GM18505 (cell line): ENCODE measurements around the gene IKZF3.
"Not testable (repeated sequence)": the region's sequence is repeated elsewhere in the genome, so short reads cannot be mapped to it uniquely, and the experiment has no call there.

Source experiments
- ATAC-seq: cut with Tn5 transposase; IDR thresholded peaks from one replicate; pipeline ENCODE4 v1.9.1; 2021; ENCODE audit not compliant: unreplicated experiment
- POLR2A ChIP-seq: IDR thresholded peaks from 4 replicates; pipeline ENCODE4 v1.6.1; 2011; ENCODE audit warnings: borderline replicate concordance; ENCODE audit not compliant: insufficient read depth, insufficient read length; ENCODE audit errors: extremely low read depth

IKZF3 gene

DNA sequence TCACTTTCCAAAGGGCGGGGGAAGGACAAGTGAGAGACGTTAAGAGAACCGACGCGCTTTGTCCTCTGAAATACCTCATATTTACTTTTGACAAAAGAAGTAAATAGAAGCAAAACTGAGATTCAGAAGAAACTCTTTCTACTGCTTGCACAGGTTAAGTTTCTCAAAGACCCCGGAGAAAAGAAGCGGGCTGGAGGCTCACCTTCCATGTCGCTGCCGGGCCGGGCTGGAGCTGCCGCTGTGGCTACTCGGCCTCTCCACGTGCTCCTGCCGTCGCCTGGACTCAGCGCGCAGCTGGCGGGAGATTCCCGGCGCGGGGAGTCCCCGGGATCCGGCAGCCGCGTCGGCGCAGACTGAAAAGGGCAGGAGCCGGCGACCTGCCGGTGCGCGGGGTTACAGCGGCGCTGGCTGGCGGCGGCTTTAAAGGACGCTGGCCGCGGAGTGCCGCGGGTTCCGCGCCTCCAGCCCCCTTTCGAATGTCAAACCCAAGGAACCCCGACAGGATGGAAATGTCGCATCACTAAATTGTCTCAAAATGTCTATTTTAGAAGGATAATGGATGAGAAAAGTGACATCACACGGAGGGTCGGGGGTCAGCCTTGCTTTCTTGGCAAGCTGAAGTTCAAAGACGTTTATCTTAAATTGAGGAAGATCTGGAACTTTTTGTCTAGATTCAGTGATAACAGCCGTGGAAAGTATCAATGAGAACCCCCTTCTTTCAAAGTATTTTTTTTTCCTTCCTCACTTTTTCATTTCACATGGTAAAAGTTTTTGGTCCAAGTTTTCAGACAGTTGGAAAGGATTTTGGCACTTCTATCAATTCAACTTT is at the start of gene IKZF3:
Gene IKZF3 (minus strand): TSS at position 395 of the 829 bp plus-strand sequence. CDS start 186 bp downstream, at position 209.
- TF ChIP-seq POLR2A, result peak; percentile 79
- ATAC-seq, result peak; percentile 50

DNA sequence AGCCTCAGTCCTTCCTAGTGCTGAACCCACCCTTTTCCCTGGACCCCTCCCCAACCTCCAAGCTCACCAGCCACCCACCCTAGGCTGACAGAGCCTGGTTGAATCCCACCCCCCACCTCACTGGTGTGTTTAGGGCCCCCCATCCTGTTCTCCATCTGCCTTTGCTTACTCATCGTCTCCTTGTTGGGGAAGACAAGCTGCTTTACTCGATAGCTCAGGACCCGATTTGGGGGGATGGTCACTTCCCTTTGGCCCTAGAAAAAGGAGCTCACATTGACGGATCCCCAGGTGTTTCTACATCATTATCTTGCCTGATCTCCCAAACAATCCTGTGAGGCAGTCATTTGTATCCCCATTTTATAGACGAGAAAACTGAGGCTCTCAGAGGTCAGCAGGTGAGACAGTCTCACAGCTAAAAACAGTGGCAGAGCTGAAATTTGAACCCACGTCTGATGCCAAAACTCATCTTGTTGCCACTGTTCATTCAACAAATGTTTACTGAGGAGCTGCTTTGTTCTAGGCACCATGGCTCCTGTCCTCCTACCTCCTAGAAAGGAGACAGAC is 44.8 kb upstream of the IKZF3 start:
- TF ChIP-seq POLR2A, result no peak
- no peak for ATAC-seq

DNA sequence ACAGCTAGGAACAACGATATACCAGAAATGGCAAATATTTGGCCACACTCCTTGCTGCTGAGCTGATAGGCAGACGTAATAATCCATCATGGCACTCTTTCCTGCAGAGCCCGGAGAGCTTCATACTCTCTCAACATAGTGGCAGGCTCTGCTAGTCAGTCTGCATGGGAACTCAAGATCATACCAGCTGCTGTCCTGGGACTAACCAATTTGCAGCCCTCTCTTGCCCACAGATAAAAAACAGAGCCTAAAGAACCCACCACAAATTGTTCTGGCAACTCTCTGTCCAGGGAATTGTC is 40.8 kb upstream of the IKZF3 start:
- TF ChIP-seq POLR2A, result no peak
- no peak for ATAC-seq

DNA sequence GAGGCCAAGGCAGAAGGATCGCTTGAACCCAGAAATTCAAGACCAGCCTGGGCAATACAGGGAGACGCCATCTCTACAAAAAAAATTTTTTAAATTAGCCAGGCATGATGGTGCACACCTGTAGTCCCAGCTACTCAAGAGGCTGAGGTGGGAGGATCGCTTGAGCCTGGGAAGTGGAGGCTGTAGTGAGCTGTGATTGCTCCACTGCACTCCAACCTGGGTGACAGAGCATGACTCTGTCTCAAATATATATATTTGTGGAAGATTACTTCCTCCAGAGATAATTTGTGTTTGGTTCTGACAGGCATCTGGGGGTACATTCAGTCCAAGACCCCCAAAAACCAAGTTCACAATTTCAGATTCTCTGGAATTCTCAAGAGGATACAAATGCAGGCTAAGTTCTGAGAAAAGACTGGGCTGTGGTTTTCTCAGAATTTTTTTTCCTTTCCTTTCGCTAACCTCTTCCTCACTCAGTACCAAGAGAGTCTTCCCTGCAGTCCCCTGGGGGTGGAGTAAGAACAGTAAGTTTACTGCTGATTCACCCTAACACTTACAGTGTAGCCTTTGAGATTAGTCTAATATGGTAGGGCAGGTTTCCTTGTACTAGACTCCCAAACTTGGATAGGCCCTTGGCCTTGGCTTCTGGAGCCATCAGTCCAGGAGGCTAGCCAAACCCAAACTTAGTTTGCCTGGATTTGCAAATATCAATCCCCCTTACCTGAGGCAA is 39.2 kb upstream of the IKZF3 start:
- no peak for ATAC-seq
- TF ChIP-seq POLR2A, result no peak

DNA sequence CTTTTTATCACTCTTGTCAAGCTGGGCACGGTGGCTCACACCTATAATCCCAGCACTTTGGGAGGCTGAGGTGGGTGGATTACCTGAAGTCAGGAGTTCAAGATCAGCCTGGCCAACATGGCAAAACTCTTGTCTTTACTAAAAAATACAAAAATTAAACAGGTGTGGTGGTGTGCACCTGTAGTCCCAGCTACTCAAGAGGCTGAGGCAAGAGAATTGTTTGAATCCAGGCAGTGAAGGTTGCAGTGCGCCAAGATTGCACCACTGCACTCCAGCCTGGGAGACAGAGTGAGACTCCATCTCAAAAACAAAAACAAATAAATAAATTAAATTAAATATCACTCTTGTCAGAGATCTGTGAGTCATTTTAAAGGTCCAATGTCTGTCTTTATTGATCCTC is 37.9 kb upstream of the IKZF3 start:
- ATAC-seq, result not testable (repeated sequence)

DNA sequence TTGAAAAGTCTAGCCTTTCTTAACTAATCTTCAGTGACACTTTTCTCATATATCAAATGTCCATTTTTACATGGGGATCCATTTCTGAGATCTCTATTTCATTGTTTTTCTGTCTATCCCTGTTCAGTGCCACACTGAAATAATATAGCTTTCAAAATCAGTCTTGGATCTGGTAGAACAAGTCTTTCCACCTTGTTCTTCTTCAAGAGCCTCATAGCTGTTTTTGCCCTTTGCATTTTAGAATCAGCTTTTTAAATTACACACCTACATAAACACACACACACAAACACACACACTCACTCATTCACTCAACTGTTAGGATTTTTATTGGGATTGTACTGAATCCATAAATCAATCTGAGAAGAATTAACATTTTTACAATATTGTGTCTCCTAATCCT is 35.1 kb upstream of the IKZF3 start:
- ATAC-seq, result no peak
- TF ChIP-seq POLR2A, result no peak

DNA sequence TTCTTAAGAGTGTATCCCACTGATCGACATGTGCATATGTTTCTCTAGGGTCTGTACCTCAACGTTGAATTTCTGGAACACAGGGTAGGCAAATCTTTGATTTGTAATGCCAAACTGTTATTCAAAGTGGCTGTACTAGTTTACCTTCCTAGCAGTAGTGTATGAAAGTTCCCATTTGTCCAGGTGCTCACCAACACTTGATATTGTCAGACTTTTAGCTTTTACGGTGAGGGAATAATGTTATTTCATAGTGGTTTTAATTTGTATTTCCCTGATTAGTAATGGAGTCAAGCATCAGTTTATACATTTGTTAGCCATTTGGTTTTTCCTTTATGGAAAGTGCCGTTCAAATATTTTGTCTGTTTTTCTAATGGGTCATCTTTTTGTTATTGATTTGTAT is 34.0 kb upstream of the IKZF3 start:
- no peak for ATAC-seq
- TF ChIP-seq POLR2A, result no peak

DNA sequence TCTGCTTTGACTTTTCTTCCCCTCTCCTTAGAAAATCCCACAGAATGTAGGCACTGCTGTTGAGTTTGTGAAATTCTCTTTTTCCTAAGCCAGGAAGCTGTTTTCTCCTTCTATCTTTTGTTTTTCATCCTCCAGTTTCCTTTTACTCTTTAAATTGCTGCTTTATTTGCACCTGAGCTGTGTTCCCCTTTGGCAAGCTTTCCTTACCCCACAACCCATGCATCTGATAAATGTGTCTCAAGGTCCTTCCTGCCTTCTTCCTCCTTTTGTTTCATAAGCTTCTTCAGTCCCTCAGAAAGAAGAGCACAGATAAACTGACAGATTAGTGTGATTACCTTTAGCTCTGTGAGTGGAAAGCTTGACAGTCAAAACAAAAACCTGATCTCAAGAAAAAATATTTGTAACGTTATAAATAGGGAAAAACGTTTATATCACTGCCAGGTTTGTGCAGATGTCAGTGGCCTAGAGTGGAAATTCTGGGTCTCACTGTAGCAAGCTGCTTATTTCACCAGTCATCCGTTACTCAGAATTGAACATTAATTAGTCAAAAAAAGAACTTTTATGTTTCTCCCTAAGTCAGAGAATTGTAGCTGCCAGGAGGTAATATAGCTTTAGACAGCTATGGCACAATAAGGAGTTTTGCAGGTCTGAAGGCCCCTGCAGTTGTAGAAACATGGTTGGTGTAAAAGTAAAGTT is 30.7 kb upstream of the IKZF3 start:
- TF ChIP-seq POLR2A, result no peak
- no peak for ATAC-seq

DNA sequence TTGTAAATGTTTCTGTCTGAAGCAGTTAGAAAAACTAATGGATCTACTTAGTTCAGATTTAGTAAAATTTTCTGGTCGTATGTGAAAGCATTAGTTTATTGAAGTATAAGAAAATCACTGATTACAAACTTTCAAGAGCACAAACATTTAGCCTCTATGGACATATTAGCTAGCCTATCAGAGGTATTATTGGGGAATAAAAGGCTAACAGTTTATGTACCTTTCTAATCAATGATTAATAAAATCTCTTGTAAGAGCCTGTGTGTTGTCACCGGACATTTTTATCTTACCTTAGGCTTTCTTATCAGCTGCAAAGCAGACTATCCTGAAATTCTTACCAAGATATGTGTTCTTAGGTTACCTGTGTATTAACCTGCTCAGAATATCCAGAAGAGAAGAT is 25.1 kb upstream of the IKZF3 start:
- no peak for TF ChIP-seq POLR2A
- no peak for ATAC-seq

DNA sequence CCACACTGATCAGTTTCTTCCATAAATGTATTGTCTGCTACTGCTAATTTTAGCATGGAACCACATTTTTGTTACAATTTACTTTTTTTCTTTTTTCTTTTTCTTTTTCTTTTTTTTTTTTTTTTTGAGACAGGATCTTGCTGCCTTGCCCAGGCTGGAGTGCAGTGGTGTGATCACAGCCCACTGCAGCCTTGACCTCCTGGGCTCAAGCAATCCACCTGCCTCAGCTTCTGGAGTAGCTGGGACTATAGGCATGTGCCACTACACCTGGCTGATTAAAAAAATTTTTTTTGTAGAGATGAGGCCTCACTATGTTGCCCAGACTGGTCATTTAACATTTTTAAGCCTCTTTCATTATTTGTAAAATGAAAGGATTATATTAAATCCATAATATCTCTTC is 23.0 kb upstream of the IKZF3 start:
- no peak for TF ChIP-seq POLR2A
- no peak for ATAC-seq

DNA sequence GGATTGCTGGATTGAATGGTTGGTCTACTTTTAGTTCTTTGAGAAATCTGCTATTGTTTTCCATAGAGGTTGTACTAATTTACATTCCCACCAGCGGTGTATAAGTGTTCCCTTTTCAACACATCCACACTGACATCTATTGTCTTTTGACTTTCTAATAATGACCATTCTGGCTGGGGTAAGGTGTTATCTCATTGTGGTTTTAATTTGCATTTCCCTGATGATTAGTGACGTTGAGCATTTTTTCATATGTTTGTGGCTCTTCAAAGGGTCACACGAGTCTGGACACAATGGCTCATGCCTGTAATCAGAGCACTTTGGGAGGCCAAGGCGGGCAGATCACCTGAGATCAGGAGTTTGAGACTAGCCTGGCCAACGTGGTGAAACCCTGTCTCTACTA is 22.0 kb upstream of the IKZF3 start:
- ATAC-seq, result not testable (repeated sequence)

DNA sequence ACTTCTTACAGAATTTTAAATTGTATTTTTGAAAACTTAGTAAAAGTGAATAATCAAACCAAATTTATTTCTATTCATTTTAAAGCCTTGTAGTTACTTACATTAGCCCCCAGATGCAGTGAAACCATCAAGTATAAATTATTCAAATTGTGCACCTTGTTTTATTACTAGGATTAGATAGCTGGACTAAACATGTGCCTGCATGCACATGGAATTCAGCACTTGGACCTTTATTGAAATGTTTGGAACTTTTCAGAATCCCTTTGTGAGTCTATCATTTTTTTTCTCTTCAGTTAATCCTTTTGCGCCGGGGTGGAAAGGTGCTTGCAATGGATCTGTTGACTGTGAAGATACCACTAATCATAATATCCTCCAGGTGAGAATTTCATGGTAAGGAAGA is 8.6 kb upstream of the IKZF3 start:
- TF ChIP-seq POLR2A, result no peak
- ATAC-seq, result no peak

DNA sequence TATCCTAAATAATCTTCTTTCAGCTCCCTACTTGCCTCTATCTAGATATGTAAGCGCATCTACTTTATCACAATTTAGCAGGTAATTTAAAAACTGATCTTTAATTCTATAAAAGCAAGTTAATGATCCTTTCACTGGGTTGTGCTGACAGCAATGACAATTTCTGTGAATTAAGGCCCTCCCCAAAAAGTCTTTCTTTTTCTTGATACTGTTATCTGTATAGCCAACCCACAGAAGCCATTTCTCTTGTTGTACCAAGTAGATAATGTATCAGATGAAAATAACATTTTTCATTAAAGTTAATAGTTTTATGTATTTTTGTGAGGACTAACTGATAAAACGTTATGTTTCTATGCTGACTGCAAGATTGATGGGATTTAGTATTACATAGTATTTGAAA is 7.7 kb upstream of the IKZF3 start:
- TF ChIP-seq POLR2A, result no peak
- ATAC-seq, result no peak

DNA sequence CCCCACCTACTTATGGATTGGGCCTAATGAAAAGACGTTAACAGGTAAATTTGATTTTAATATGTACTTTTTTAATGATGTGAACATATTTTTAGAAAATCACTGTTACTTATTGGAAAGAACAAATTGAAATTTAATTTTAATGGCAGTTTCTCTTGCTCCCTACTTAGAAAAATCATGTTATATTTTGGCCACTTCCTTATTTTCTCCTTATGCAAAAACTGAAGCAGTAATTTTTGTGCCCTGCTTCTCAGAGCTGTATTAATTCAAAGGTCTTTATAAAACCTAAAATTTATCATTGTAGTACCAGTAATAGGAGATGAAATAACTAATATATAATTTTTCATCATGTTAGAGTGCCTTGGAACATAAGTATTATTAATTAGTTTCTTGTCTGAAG is 6.7 kb upstream of the IKZF3 start:
- no peak for ATAC-seq

More for the DNA sequence above, 6.7 kb upstream of the IKZF3 start:
- TF ChIP-seq POLR2A, result no peak
